K562 (cell line): Measurements from ENCODE around the gene RBMS3. TPM values are rescaled to one million over a fixed set of nuclear protein-coding genes. Genes with fewer than 3 reads are reported as not detected.

Experiments
- ATAC-seq: fragments of 200-7000 bp; cut with Tn5 transposase; 3 replicates; pipeline ENCODE4 v1.9.1; 2020; ENCODE audit warnings: moderate library complexity
- BruUV-seq: library from RNA; stranded (reverse); fragments of 400-500 nt; replicated peaks from 2 replicates; lab custom pipeline; 2021; lab: Mats Ljungman, UMichigan
- CTCF ChIA-PET: fragments of 300-600 bp; formaldehyde crosslinking; extraction: SDS; loops from one replicate; lab custom pipeline; 2021; ENCODE audit warnings: low intra/inter-chr PET ratio; lab: Yijun Ruan, JAX
- POLR2A ChIA-PET: fragments of 300-600, 350-650 bp; sonication (Branson Sonifier 250); formaldehyde crosslinking; extraction: SDS; loops from one replicate; lab custom pipeline; 2021; ENCODE audit warnings: antibody characterized with exemption, inconsistent platforms; lab: Yijun Ruan, JAX
- DNase-seq, 4 experiments: peaks; one replicate each; pipeline versions ENCODE4 v3.0.0 to v3.0.0-alpha.2; 2011 to 2018; ENCODE audit warnings: low spot score in 3 of 4, mixed read lengths in 3 of 4; ENCODE audit errors: extremely low read depth in 1 of 4
- FAIRE-seq: peaks from 2 replicates; lab custom pipeline; 2011; peaks lifted over from hg19 to GRCh38; lab: Jason Lieb, UNC
- H2AFZ ChIP-seq: 2 replicates; pipeline ENCODE4 v1.6.0; 2011; ENCODE audit warnings: low read depth, low read length, control low read depth, inconsistent platforms
- H3K27ac ChIP-seq: fragments of 200-600 bp; 3 replicates; pipeline ENCODE4 v1.8.0; 2011; ENCODE audit warnings: low read depth, mild to moderate bottlenecking, control low read depth, inconsistent platforms, low read length, moderate library complexity, mixed read lengths; ENCODE audit errors: extremely low read depth
- H3K27me3 ChIP-seq, 2 experiments: fragments of 300-600 bp in 1 of 2; 2 replicates in 1 of 2; 3 replicates in 1 of 2; pipeline versions ENCODE4 v1.6.0 to v1.8.0; 2011; ENCODE audit warnings: inconsistent platforms in 2 of 2, low read length in 2 of 2, mild to moderate bottlenecking in 1 of 2, mixed read lengths in 1 of 2, moderate library complexity in 1 of 2; ENCODE audit not compliant: control insufficient read depth in 2 of 2, insufficient read depth in 2 of 2
- H3K36me3 ChIP-seq: fragments of 300-600 bp; 3 replicates; pipeline ENCODE4 v1.8.0; 2011; ENCODE audit warnings: mild to moderate bottlenecking, low read length, inconsistent platforms; ENCODE audit not compliant: control insufficient read depth, insufficient read depth
- H3K4me1 ChIP-seq, 2 experiments: fragments of 200-600 bp in 1 of 2; replicated peaks in 1 of 2; 2 replicates in 1 of 2; 3 replicates in 1 of 2; pipeline versions ENCODE4 v1.5.1 to v1.8.0; 2011; ENCODE audit warnings: inconsistent platforms in 2 of 2, low read length in 2 of 2, mild to moderate bottlenecking in 1 of 2, mixed read lengths in 1 of 2, moderate library complexity in 1 of 2; ENCODE audit not compliant: control insufficient read depth in 2 of 2, insufficient read depth in 2 of 2
- H3K4me2 ChIP-seq: 2 replicates; pipeline ENCODE4 v1.6.1; 2011; ENCODE audit warnings: low read length, control low read depth, inconsistent platforms, mixed read lengths; ENCODE audit not compliant: insufficient read depth
- H3K4me3 ChIP-seq: fragments of 200-600 bp; sonication (generic), shearing (Covaris generic); 2 replicates; pipeline ENCODE4 v1.5.1; 2016; ENCODE audit warnings: control low read depth, inconsistent platforms
- H3K79me2 ChIP-seq: fragments of 200-600 bp; 3 replicates; pipeline ENCODE4 v1.8.0; 2011; ENCODE audit warnings: low read length, inconsistent platforms; ENCODE audit not compliant: control insufficient read depth, insufficient read depth
- H3K9ac ChIP-seq, 2 experiments: 2 replicates each; pipeline versions ENCODE4 v1.6.0 to v1.6.1; 2011; ENCODE audit warnings: low read depth in 2 of 2, low read length in 2 of 2, control low read depth in 1 of 2, inconsistent platforms in 1 of 2, mild to moderate bottlenecking in 1 of 2, mixed read lengths in 1 of 2; ENCODE audit not compliant: insufficient read depth in 1 of 2
- H3K9me1 ChIP-seq: one replicate; pipeline ENCODE4 v1.6.0; 2011; ENCODE audit warnings: inconsistent platforms, mild to moderate bottlenecking, low read length, moderate library complexity; ENCODE audit not compliant: control insufficient read depth, insufficient read depth
- H3K9me3 ChIP-seq: replicated peaks from 2 replicates; pipeline ENCODE4 v1.5.1; 2011; ENCODE audit warnings: low read depth, low read length, inconsistent platforms; ENCODE audit not compliant: control insufficient read depth, insufficient read depth
- H4K20me1 ChIP-seq: replicated peaks from 2 replicates; pipeline ENCODE4 v1.6.1; 2011; ENCODE audit warnings: low read length, inconsistent platforms, mixed read lengths; ENCODE audit not compliant: control insufficient read depth, insufficient read depth
- ARID3A ChIP-seq: IDR thresholded peaks from 2 replicates; pipeline ENCODE4 v1.6.1; 2012; ENCODE audit warnings: low read depth, low read length, improper control_type of control experiment, borderline replicate concordance
- COPS2 ChIP-seq: fragments of 450-650 bp; conservative IDR thresholded peaks from 2 replicates; pipeline ENCODE4 v1.6.1; 2016; ENCODE audit warnings: mild to moderate bottlenecking, moderate library complexity
- EZH2 ChIP-seq: IDR thresholded peaks from 2 replicates; pipeline ENCODE4 v1.6.1; 2012; ENCODE audit warnings: low read depth, mild to moderate bottlenecking, inconsistent platforms, low read length, borderline replicate concordance
- HSF4 ChIP-seq: fragments of 250-450 bp; sonication (Bioruptor Pico); IDR thresholded peaks from 2 replicates; pipeline ENCODE4 v2.1.2; 2022; ENCODE audit warnings: mild to moderate bottlenecking, moderate library complexity, borderline replicate concordance
- JUNB ChIP-seq: fragments of 450-650 bp; formaldehyde crosslinking; conservative IDR thresholded peaks from 2 replicates; pipeline ENCODE4 v1.4.0; 2020; ENCODE audit warnings: mild to moderate bottlenecking
- MXI1 ChIP-seq: IDR thresholded peaks from 2 replicates; pipeline ENCODE4 v1.6.1; 2011; ENCODE audit warnings: low read depth, mild to moderate bottlenecking, improper control_type of control experiment, low read length
- MYNN ChIP-seq, 2 experiments: sonication (generic); formaldehyde crosslinking in 1 of 2; IDR thresholded peaks; 2 replicates each; pipeline versions ENCODE4 v1.5.0 to v1.6.1; 2016 to 2020; ENCODE audit warnings: antibody characterized with exemption in 1 of 2, missing genetic modification reagents in 1 of 2
- NFYB ChIP-seq: IDR thresholded peaks from 2 replicates; pipeline ENCODE4 v1.6.1; 2011; ENCODE audit warnings: mild to moderate bottlenecking, moderate library complexity; ENCODE audit not compliant: insufficient read length; ENCODE audit errors: extremely low read depth
- PHF20 ChIP-seq: fragments of 450-650 bp; IDR thresholded peaks from 2 replicates; pipeline ENCODE4 v1.6.1; 2018; ENCODE audit not compliant: partially characterized antibody
- TCFL5 ChIP-seq: fragments of 250-450 bp; sonication (Bioruptor Pico); conservative IDR thresholded peaks from 2 replicates; pipeline ENCODE4 v1.6.1; 2021; ENCODE audit warnings: mild to moderate bottlenecking, moderate library complexity, matching md5 sums
- ZNF583 ChIP-seq: fragments of 250-450 bp; sonication (Bioruptor Pico); IDR thresholded peaks from 2 replicates; pipeline ENCODE4 v1.4.0; 2020
- WGBS: fragments of 100-300 bp; shearing (Covaris generic); methylation state at CpG from one replicate; pipeline ENCODE4 v1.1.6; 2016; ENCODE audit warnings: low coverage, mixed read lengths; ENCODE audit not compliant: insufficient coverage; ENCODE audit errors: missing lambda C conversion rate; 5-methylcytosine and 5-hydroxymethylcytosine counted together
- in situ Hi-C: fragments of 300-500 bp; cut with MboI; formaldehyde crosslinking; loops from 4 replicates; pipeline ENCODE4 v1.15.0; 2018; ENCODE audit warnings: inconsistent platforms, mixed read lengths
- intact Hi-C: fragments of 100-400 bp; cut with micrococcal nuclease; formaldehyde crosslinking; loops from 2 replicates; pipeline ENCODE4 v1.14.2; 2022
- polyA plus RNA-seq, 8 experiments: library from polyadenylated mRNA; depleted of rRNA in 4 of 8; stranded (reverse) in 5 of 8; unstranded in 3 of 8; fragments of >200 nt; fragmentation: Nextera tagmentation in 2 of 8; fragmentation: Illumina TruSeq in 1 of 8; extraction: Ambion mirVana in 2 of 8; extraction: Trizol in 1 of 8; gene quantifications; 2 replicates each; pipeline versions ENCODE4 v1.2.1 to v1.2.3, GENCODE V29; 2011 to 2014; ENCODE audit warnings: inconsistent platforms in 1 of 8, missing spikeins in 1 of 8
- total RNA-seq, 7 experiments: library from RNA; depleted of rRNA in 6 of 7; stranded (reverse); fragments of >200 nt in 6 of 7; fragmentation: Illumina TruSeq in 2 of 7; extraction: Trizol in 2 of 7; gene quantifications; 2 replicates each; pipeline versions ENCODE4 v1.2.1 to v1.2.3, GENCODE V29; 2011 to 2021; ENCODE audit warnings: low replicate concordance in 1 of 7
- TF ChIP-seq, protein P1 (sequence below): fragments of 250-450 bp; sonication (Bioruptor Pico); IDR thresholded peaks from 2 replicates; pipeline ENCODE4 v1.4.0; 2020; ENCODE audit warnings: mild to moderate bottlenecking, moderate library complexity
- TF ChIP-seq, protein P2 (sequence below): fragments of 250-450 bp; sonication (Bioruptor Pico); IDR thresholded peaks from 2 replicates; pipeline ENCODE4 v1.8.0; 2021; ENCODE audit warnings: borderline replicate concordance, mild to moderate bottlenecking, moderate library complexity; ENCODE audit not compliant: poor library complexity, severe bottlenecking

RBMS3 gene
- total and polyA plus RNA-seq, 9 of the 15 experiments (the other 6 are each of a cell fraction or from before 2014, with no cell fraction given): 0.20 TPM; not detected in 8

DNA sequence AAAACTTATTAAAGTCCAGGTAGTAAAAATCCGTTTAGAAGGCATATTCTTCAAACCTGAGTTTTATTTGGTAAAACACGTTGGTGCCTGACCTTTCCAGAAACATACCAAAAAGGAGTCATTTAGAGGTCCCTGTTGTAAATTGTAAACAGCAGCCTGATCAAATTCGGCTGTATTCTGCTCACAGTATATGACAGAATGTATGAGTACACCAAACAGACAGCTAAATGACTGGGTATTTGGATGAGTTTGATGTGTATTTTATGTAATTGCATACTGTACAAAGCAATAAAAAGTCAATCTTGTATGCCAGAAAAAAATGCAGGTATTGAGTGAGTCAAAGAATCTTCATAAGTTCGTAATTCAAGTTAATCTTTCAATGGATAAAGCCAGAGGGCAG lies 330.4 kb downstream of the RBMS3 start (continued):
- TF ChIP-seq, protein P1, sequence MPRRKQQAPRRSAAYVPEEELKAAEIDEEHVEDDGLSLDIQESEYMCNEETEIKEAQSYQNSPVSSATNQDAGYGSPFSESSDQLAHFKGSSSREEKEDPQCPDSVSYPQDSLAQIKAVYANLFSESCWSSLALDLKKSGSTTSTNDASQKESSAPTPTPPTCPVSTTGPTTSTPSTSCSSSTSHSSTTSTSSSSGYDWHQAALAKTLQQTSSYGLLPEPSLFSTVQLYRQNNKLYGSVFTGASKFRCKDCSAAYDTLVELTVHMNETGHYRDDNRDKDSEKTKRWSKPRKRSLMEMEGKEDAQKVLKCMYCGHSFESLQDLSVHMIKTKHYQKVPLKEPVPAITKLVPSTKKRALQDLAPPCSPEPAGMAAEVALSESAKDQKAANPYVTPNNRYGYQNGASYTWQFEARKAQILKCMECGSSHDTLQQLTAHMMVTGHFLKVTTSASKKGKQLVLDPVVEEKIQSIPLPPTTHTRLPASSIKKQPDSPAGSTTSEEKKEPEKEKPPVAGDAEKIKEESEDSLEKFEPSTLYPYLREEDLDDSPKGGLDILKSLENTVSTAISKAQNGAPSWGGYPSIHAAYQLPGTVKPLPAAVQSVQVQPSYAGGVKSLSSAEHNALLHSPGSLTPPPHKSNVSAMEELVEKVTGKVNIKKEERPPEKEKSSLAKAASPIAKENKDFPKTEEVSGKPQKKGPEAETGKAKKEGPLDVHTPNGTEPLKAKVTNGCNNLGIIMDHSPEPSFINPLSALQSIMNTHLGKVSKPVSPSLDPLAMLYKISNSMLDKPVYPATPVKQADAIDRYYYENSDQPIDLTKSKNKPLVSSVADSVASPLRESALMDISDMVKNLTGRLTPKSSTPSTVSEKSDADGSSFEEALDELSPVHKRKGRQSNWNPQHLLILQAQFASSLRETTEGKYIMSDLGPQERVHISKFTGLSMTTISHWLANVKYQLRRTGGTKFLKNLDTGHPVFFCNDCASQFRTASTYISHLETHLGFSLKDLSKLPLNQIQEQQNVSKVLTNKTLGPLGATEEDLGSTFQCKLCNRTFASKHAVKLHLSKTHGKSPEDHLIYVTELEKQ (CRISPR knock-in tag): no peak
- TF ChIP-seq, all 486 proteins: peak for 0

DNA sequence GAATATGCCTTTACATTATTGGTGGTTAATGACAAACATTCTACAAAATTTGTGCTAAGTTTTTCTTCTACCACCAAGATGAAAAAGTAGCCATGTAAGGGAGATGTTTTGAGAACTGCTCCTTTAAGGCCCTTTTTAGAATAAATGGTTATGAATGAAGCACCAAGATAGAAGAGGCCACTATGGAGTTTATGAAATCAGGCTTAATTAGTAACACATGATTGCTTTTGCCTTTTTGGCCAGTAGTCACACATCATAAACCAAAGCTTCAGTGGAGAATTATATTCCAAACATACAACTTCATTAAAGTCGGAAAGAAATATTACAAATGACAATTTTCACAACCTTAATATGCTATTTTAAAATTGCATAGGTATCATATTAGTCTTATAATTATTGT lies 331.7 kb downstream of the RBMS3 start:
- no peak for FAIRE-seq
- ChIA-PET CTCF (no interaction called here), POLR2A (no interaction called here)
- Histone ChIP-seq H2AFZ (no peak overlapping the region), H3K4me2 (no peak overlapping the region), H4K20me1 (no peaks in the 10 kb centered on the region), H3K27ac (no peak overlapping the region), H3K4me1 (no peaks in the 10 kb centered on the region), H3K4me3 (no peak overlapping the region), H3K9me3 (no peaks in the 10 kb centered on the region), H3K79me2 (no peaks in the 10 kb centered on the region), H3K36me3 (no peaks in the 10 kb centered on the region), H3K9ac (no peak overlapping the region), H3K27me3 (no peaks in the 10 kb centered on the region), H3K9me1 (no peaks in the 10 kb centered on the region)
- no peak for DNase-seq
- BruUV-seq: no TSS peak
- in situ Hi-C loops (no loop called here), intact Hi-C loops (no loop called here)
- no peak for ATAC-seq
- TF ChIP-seq, protein P2, sequence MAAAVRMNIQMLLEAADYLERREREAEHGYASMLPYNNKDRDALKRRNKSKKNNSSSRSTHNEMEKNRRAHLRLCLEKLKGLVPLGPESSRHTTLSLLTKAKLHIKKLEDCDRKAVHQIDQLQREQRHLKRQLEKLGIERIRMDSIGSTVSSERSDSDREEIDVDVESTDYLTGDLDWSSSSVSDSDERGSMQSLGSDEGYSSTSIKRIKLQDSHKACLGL (CRISPR knock-in tag): no peak
- no peak for TF ChIP-seq ZNF583 (CRISPR knock-in tag)
- TF ChIP-seq MYNN (IDR thresholded peaks at IDR 0.05): no peak
- TF ChIP-seq MYNN (CRISPR knock-in tag; IDR thresholded peaks at IDR 0.05): no peak
- no peak for TF ChIP-seq HSF4
- TF ChIP-seq COPS2: no peak
- no peak for TF ChIP-seq NFYB
- TF ChIP-seq JUNB (CRISPR knock-in tag): no peak
- TF ChIP-seq ARID3A: no peak
- TF ChIP-seq EZH2: no peak
- TF ChIP-seq MXI1: no peak
- no peak for TF ChIP-seq TCFL5 (CRISPR knock-in tag)
- TF ChIP-seq PHF20: no peak
- 5% methylated on average over 1 of the region's 1 CpG for WGBS
